Uterus (tissue), 2 donors: ENCODE measurements around the gene PLXNA3.

Experiments used
- CTCF ChIP-seq, 4 experiments: fragments of 200-600 bp in 2 of 4; fragments of 450-650 bp in 2 of 4; sonication (generic) in 2 of 4; IDR thresholded peaks; one replicate each; pipeline ENCODE4 v1.5.1; 2016 to 2019; ENCODE audit warnings: antibody characterized with exemption in 4 of 4, mild to moderate bottlenecking in 2 of 4, moderate library complexity in 1 of 4
- POLR2A ChIP-seq, 2 donors: fragments of 450-650 bp; IDR thresholded peaks; one replicate each; pipeline ENCODE4 v1.6.1; 2016; ENCODE audit warnings: antibody characterized with exemption in 2 of 2, mild to moderate bottlenecking in 1 of 2, moderate library complexity in 1 of 2

- TF ChIP-seq CTCF (IDR thresholded peaks at IDR 0.05) (no peak), POLR2A (IDR thresholded peaks at IDR 0.05) (no peak)
Observed at GRCh38 chrX:154450312-154450711, 7.8 kb upstream of the PLXNA3 start.
